HepG2 (cell line): ENCODE results near the gene NUBP2. TPM values are rescaled to one million over a fixed set of nuclear protein-coding genes. Genes with fewer than 3 reads are reported as not detected.

Experiments used
- CENPX ChIP-seq: sonication (generic); formaldehyde crosslinking; IDR thresholded peaks from 2 replicates; pipeline ENCODE4 v1.9.0; 2021; ENCODE audit warnings: mild to moderate bottlenecking, missing genetic modification reagents, moderate library complexity
- E2F1 ChIP-seq: sonication (generic); formaldehyde crosslinking; IDR thresholded peaks from 2 replicates; pipeline ENCODE4 v1.5.0; 2020; ENCODE audit warnings: missing genetic modification reagents
- FOSL1 ChIP-seq: sonication (generic); formaldehyde crosslinking; IDR thresholded peaks from 2 replicates; pipeline ENCODE4 v1.9.0; 2021; ENCODE audit warnings: missing genetic modification reagents, borderline replicate concordance
- GTF3A ChIP-seq: sonication (generic); formaldehyde crosslinking; conservative IDR thresholded peaks from 2 replicates; pipeline ENCODE4 v1.4.0; 2020; ENCODE audit warnings: mild to moderate bottlenecking, missing genetic modification reagents
- ISL2 ChIP-seq: sonication (generic); formaldehyde crosslinking; IDR thresholded peaks from 2 replicates; pipeline ENCODE4 v1.5.0; 2020; ENCODE audit warnings: missing genetic modification reagents
- MBNL3 ChIP-seq: fragments of 250-450 bp; sonication (Bioruptor Pico); conservative IDR thresholded peaks from 2 replicates; pipeline ENCODE4 v1.8.0; 2022; ENCODE audit warnings: mild to moderate bottlenecking, inconsistent platforms
- NCOA2 ChIP-seq: sonication (generic); formaldehyde crosslinking; IDR thresholded peaks from 2 replicates; pipeline ENCODE4 v1.8.0; 2022; ENCODE audit warnings: inconsistent platforms
- NR1H2 ChIP-seq: sonication (generic); formaldehyde crosslinking; IDR thresholded peaks from 2 replicates; pipeline ENCODE4 v1.8.1; 2022; ENCODE audit warnings: low read depth, missing genetic modification reagents, borderline replicate concordance
- PRDM10 ChIP-seq: sonication (generic); formaldehyde crosslinking; IDR thresholded peaks from 2 replicates; pipeline ENCODE4 v1.4.0; 2020; ENCODE audit warnings: low read depth, missing genetic modification reagents
- RCOR2 ChIP-seq: IDR thresholded peaks from 2 replicates; pipeline ENCODE4 v1.6.1; 2016; ENCODE audit warnings: missing biosample characterization, missing genetic modification reagents
- SNAI1 ChIP-seq: sonication (generic); formaldehyde crosslinking; IDR thresholded peaks from 2 replicates; pipeline ENCODE4 v1.5.0; 2020; ENCODE audit warnings: mild to moderate bottlenecking, missing genetic modification reagents, borderline replicate concordance
- U2AF1 ChIP-seq: fragments of 200-400 bp; formaldehyde crosslinking; optimal IDR thresholded peaks from 2 replicates; pipeline ENCODE3; 2017; ENCODE audit warnings: mild to moderate bottlenecking, low read depth, low read length
- ZNF317 ChIP-seq: sonication (generic); formaldehyde crosslinking; IDR thresholded peaks from 2 replicates; pipeline ENCODE4 v1.5.0; 2020; ENCODE audit warnings: mild to moderate bottlenecking, missing genetic modification reagents
- ZNF431 ChIP-seq: sonication (generic); formaldehyde crosslinking; IDR thresholded peaks from 2 replicates; pipeline ENCODE4 v1.9.0; 2022; ENCODE audit warnings: missing genetic modification reagents, low read depth, mild to moderate bottlenecking, borderline replicate concordance
- ZNF432 ChIP-seq: sonication (generic); formaldehyde crosslinking; IDR thresholded peaks from 2 replicates; pipeline ENCODE4 v1.5.0; 2020; ENCODE audit warnings: missing genetic modification reagents, mild to moderate bottlenecking, borderline replicate concordance
- ZNF501 ChIP-seq: sonication (generic); formaldehyde crosslinking; IDR thresholded peaks from 2 replicates; pipeline ENCODE4 v1.5.1; 2020; ENCODE audit warnings: mild to moderate bottlenecking, moderate library complexity, missing genetic modification reagents
- ZNF616 ChIP-seq: sonication (generic); formaldehyde crosslinking; IDR thresholded peaks from 2 replicates; pipeline ENCODE4 v1.5.0; 2020; ENCODE audit warnings: low read depth, mild to moderate bottlenecking, missing genetic modification reagents
- ZZZ3 ChIP-seq: sonication (generic); formaldehyde crosslinking; IDR thresholded peaks from 2 replicates; pipeline ENCODE4 v1.4.0; 2020; ENCODE audit warnings: missing genetic modification reagents, mild to moderate bottlenecking, borderline replicate concordance
- polyA plus RNA-seq, 8 experiments: library from polyadenylated mRNA; depleted of rRNA in 3 of 8; stranded (reverse) in 7 of 8; unstranded in 1 of 8; fragments of >200 nt; fragmentation: Illumina TruSeq in 4 of 8; extraction: Trizol in 4 of 8; gene quantifications; 2 replicates each; pipeline versions ENCODE4 v1.2.1 to v1.2.3, GENCODE V29; 2011 to 2016; ENCODE audit warnings: low read depth in 4 of 8, missing spikeins in 1 of 8, mixed read lengths in 1 of 8; ENCODE audit not compliant: insufficient read depth in 1 of 8
- total RNA-seq, 5 experiments: library from RNA; depleted of rRNA; stranded (reverse); fragments of >200 nt; fragmentation: Illumina TruSeq; extraction: Trizol; gene quantifications; 2 replicates each; pipeline ENCODE4 v1.2.3, GENCODE V29; 2016; ENCODE audit warnings: low read depth in 1 of 5
- TF ChIP-seq, protein P1 (sequence below): sonication (generic); formaldehyde crosslinking; IDR thresholded peaks from 2 replicates; pipeline ENCODE4 v1.4.0; 2020; ENCODE audit warnings: missing genetic modification reagents
- TF ChIP-seq, protein P2 (sequence below): sonication (generic); formaldehyde crosslinking; IDR thresholded peaks from 2 replicates; pipeline ENCODE4 v1.8.1; 2023; ENCODE audit warnings: mild to moderate bottlenecking, inconsistent platforms, moderate library complexity, missing genetic modification reagents, borderline replicate concordance

Gene NUBP2
- total and polyA plus RNA-seq, 2 of the 13 experiments (the other 11 are each of a cell fraction or from before 2014, with no cell fraction given), result 25.7 to 61.5 TPM

GRCh38 chr16:1832838-1833454, 50.2 kb downstream of the NUBP2 start (continued):
- peak; percentile 91; the same call in 1 of the 2 replicates for TF ChIP-seq PRDM10 (CRISPR knock-in tag)
- TF ChIP-seq ZNF501 (CRISPR knock-in tag), result no peak
- no peak for TF ChIP-seq ZNF616
- no peak for TF ChIP-seq U2AF1
- TF ChIP-seq, protein P1, sequence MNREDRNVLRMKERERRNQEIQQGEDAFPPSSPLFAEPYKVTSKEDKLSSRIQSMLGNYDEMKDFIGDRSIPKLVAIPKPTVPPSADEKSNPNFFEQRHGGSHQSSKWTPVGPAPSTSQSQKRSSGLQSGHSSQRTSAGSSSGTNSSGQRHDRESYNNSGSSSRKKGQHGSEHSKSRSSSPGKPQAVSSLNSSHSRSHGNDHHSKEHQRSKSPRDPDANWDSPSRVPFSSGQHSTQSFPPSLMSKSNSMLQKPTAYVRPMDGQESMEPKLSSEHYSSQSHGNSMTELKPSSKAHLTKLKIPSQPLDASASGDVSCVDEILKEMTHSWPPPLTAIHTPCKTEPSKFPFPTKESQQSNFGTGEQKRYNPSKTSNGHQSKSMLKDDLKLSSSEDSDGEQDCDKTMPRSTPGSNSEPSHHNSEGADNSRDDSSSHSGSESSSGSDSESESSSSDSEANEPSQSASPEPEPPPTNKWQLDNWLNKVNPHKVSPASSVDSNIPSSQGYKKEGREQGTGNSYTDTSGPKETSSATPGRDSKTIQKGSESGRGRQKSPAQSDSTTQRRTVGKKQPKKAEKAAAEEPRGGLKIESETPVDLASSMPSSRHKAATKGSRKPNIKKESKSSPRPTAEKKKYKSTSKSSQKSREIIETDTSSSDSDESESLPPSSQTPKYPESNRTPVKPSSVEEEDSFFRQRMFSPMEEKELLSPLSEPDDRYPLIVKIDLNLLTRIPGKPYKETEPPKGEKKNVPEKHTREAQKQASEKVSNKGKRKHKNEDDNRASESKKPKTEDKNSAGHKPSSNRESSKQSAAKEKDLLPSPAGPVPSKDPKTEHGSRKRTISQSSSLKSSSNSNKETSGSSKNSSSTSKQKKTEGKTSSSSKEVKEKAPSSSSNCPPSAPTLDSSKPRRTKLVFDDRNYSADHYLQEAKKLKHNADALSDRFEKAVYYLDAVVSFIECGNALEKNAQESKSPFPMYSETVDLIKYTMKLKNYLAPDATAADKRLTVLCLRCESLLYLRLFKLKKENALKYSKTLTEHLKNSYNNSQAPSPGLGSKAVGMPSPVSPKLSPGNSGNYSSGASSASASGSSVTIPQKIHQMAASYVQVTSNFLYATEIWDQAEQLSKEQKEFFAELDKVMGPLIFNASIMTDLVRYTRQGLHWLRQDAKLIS, result no peak
- TF ChIP-seq CENPX, result no peak
- peak; percentile 87 for TF ChIP-seq ISL2
- TF ChIP-seq E2F1, result 0 out of 2 replicates have a peak, but pooled peaks have one; percentile 30
- TF ChIP-seq FOSL1, result peak; percentile 36; the same call in 1 of the 2 replicates
- no peak for TF ChIP-seq ZZZ3 (CRISPR knock-in tag)
- TF ChIP-seq RCOR2 (CRISPR knock-in tag), result no peak
- TF ChIP-seq GTF3A (CRISPR knock-in tag), result no peak
- no peak for TF ChIP-seq ZNF431 (CRISPR knock-in tag)
- peak; percentile 76 for TF ChIP-seq NCOA2 (CRISPR knock-in tag)
- no peak for TF ChIP-seq MBNL3
- no peak for TF ChIP-seq SNAI1
- TF ChIP-seq ZNF317 (CRISPR knock-in tag), result no peak
- TF ChIP-seq, protein P2, sequence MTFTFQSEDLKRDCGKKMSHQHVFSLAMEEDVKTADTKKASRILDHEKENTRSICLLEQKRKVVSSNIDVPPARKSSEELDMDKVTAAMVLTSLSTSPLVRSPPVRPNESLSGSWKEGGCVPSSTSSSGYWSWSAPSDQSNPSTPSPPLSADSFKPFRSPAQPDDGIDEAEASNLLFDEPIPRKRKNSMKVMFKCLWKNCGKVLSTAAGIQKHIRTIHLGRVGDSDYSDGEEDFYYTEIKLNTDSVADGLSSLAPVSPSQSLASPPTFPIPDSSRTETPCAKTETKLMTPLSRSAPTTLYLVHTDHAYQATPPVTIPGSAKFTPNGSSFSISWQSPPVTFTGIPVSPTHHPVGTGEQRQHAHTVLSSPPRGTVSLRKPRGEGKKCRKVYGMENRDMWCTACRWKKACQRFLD (CRISPR knock-in tag), result no peak
- TF ChIP-seq NR1H2 (CRISPR knock-in tag), result no peak
- peak; percentile 100 for TF ChIP-seq ZNF432 (CRISPR knock-in tag)
